Measurements from ENCODE around the gene WDR86. TPM values are rescaled to one million over a fixed set of nuclear protein-coding genes. Genes with fewer than 3 reads are reported as not detected.

Gene WDR86
- total RNA-seq, 1 experiment from 2014 or later: 7.7 TPM

GRCh38 chr7:151351027-151351426, 58.8 kb downstream of the WDR86 start:
- peaks cover 5% of the 10 kb centered on the region; the same call in 1 of the 2 replicates for H3K79me2 ChIP-seq (ENCODE audit: low read depth)
- no TSS peak for BruUV-seq (replicated peaks)
- no peak for DNase-seq
- no peaks in the 10 kb centered on the region for H3K9me2 ChIP-seq (ENCODE audit: insufficient read depth)
- ChIA-PET CTCF (interaction anchor here (0.6 to 0.9 kb wide), 3 partner anchors 98 to 489 kb away, joined by 3 to 7 read pairs (median 4); no protein-coding TSS in a partner anchor), POLR2A (ENCODE audit: unreplicated experiment) (no interaction called here)
- no peaks in the 10 kb centered on the region for H3K9me3 ChIP-seq (ENCODE audit: insufficient read depth, low read depth)
- peaks cover 25% of the 10 kb centered on the region for H3F3A ChIP-seq (ENCODE audit: insufficient read depth, low read depth)
- no peaks in the 10 kb centered on the region for H3K27me3 ChIP-seq (ENCODE audit: insufficient read depth, low read depth)
- H3K27ac ChIP-seq: no peak overlapping the region
- H4K20me1 ChIP-seq (ENCODE audit: insufficient read depth): peaks cover 4% of the 10 kb centered on the region; the same call in 1 of the 2 replicates
- intact Hi-C loops (cut with micrococcal nuclease; ENCODE audit: unreplicated experiment): loop anchor here (5.0 kb wide), 1 partner anchor 161 kb away; no protein-coding TSS in a partner anchor
- H3K4me2 ChIP-seq: no peak overlapping the region
- H3K4me3 ChIP-seq: no peak overlapping the region
- no peak overlapping the region for H2AFZ ChIP-seq
- TF ChIP-seq CTCF (conservative IDR thresholded peaks at IDR 0.05) (no peak), EZH2 (IDR thresholded peaks at IDR 0.05; ENCODE audit: low read depth) (no peak)
- peaks cover 49% of the 10 kb centered on the region for H3K36me3 ChIP-seq (ENCODE audit: low read depth)
- H3K4me1 ChIP-seq (replicated peaks; ENCODE audit: insufficient read depth): peaks cover 8% of the 10 kb centered on the region

- peaks cover 49% of the 10 kb centered on the region for H3K36me3 ChIP-seq (ENCODE audit: low read depth)
- H3K4me1 ChIP-seq (replicated peaks; ENCODE audit: insufficient read depth): peaks cover 19% of the 10 kb centered on the region
- H3F3A ChIP-seq (ENCODE audit: insufficient read depth, low read depth): peaks cover 35% of the 10 kb centered on the region
- ChIA-PET POLR2A (ENCODE audit: unreplicated experiment) (no interaction called here), CTCF (no interaction called here)
- H3K4me3 ChIP-seq: no peak overlapping the region
- H3K4me2 ChIP-seq: no peak overlapping the region
- TF ChIP-seq CTCF (conservative IDR thresholded peaks at IDR 0.05) (no peak), EZH2 (IDR thresholded peaks at IDR 0.05; ENCODE audit: low read depth) (no peak)
- intact Hi-C loops (cut with micrococcal nuclease; ENCODE audit: unreplicated experiment): no loop called here
- DNase-seq: no peak
- BruUV-seq (replicated peaks): no TSS peak
- peaks cover 6% of the 10 kb centered on the region; the same call in 1 of the 2 replicates for H3K79me2 ChIP-seq (ENCODE audit: low read depth)
- H3K9me3 ChIP-seq (ENCODE audit: insufficient read depth, low read depth): no peaks in the 10 kb centered on the region
- H3K27ac ChIP-seq: no peak overlapping the region
- H3K27me3 ChIP-seq (ENCODE audit: insufficient read depth, low read depth): no peaks in the 10 kb centered on the region
- no peak overlapping the region for H2AFZ ChIP-seq
- no peaks in the 10 kb centered on the region for H3K9me2 ChIP-seq (ENCODE audit: insufficient read depth)
- peaks cover 13% of the 10 kb centered on the region for H4K20me1 ChIP-seq (ENCODE audit: insufficient read depth)
Measured at GRCh38 chr7:151349507-151349853, 60.4 kb downstream of the WDR86 start.

- intact Hi-C loops (cut with micrococcal nuclease; ENCODE audit: unreplicated experiment): no loop called here
- Histone ChIP-seq H3K36me3 (ENCODE audit: low read depth) (peaks cover 49% of the 10 kb centered on the region), H3K9me3 (ENCODE audit: insufficient read depth, low read depth) (no peaks in the 10 kb centered on the region), H3K9me2 (ENCODE audit: insufficient read depth) (no peaks in the 10 kb centered on the region), H3K27ac (no peak overlapping the region), H4K20me1 (ENCODE audit: insufficient read depth) (peaks cover 13% of the 10 kb centered on the region), H3K4me1 (replicated peaks; ENCODE audit: insufficient read depth) (peaks cover 19% of the 10 kb centered on the region), H3K27me3 (ENCODE audit: insufficient read depth, low read depth) (no peaks in the 10 kb centered on the region), H3K79me2 (ENCODE audit: low read depth) (peaks cover 9% of the 10 kb centered on the region; the same call in 1 of the 2 replicates), H3K4me2 (no peak overlapping the region), H3K4me3 (no peak overlapping the region), H3F3A (ENCODE audit: insufficient read depth, low read depth) (peaks cover 35% of the 10 kb centered on the region), H2AFZ (no peak overlapping the region)
- no TSS peak for BruUV-seq (replicated peaks)
- ChIA-PET CTCF (no interaction called here), POLR2A (ENCODE audit: unreplicated experiment) (no interaction called here)
- DNase-seq: no peak
- TF ChIP-seq EZH2 (IDR thresholded peaks at IDR 0.05; ENCODE audit: low read depth) (no peak), CTCF (conservative IDR thresholded peaks at IDR 0.05) (no peak)
Measured at GRCh38 chr7:151348970-151349369, 60.9 kb downstream of the WDR86 start.
